Hepatocyte (in vitro differentiated cells): Measurements from ENCODE around the gene CRX.

ENCODE experiments used
- EZH2 ChIP-seq: fragments of 200-600 bp; sonication (generic); IDR thresholded peaks from 2 replicates; pipeline ENCODE4 v1.6.1; 2016; ENCODE audit warnings: antibody characterized with exemption, mild to moderate bottlenecking, borderline replicate concordance
- EZH2phosphoT487 ChIP-seq: fragments of 200-600 bp; sonication (generic); IDR thresholded peaks from one replicate; pipeline ENCODE4 v1.6.1; 2018; ENCODE audit warnings: antibody characterized with exemption, mild to moderate bottlenecking, low read depth, moderate library complexity; ENCODE audit not compliant: unreplicated experiment, severe bottlenecking
- TF ChIP-seq, protein P1 (sequence below): fragments of 200-600 bp; sonication (generic); IDR thresholded peaks from 2 replicates; pipeline ENCODE4 v1.5.1; 2016; ENCODE audit warnings: antibody characterized with exemption, mild to moderate bottlenecking; ENCODE audit not compliant: poor library complexity

GRCh38 chr19:47890865-47891621 lies 69.3 kb downstream of the CRX start:
- TF ChIP-seq, protein P1, sequence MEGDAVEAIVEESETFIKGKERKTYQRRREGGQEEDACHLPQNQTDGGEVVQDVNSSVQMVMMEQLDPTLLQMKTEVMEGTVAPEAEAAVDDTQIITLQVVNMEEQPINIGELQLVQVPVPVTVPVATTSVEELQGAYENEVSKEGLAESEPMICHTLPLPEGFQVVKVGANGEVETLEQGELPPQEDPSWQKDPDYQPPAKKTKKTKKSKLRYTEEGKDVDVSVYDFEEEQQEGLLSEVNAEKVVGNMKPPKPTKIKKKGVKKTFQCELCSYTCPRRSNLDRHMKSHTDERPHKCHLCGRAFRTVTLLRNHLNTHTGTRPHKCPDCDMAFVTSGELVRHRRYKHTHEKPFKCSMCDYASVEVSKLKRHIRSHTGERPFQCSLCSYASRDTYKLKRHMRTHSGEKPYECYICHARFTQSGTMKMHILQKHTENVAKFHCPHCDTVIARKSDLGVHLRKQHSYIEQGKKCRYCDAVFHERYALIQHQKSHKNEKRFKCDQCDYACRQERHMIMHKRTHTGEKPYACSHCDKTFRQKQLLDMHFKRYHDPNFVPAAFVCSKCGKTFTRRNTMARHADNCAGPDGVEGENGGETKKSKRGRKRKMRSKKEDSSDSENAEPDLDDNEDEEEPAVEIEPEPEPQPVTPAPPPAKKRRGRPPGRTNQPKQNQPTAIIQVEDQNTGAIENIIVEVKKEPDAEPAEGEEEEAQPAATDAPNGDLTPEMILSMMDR = no peak
- TF ChIP-seq EZH2 (no peak), EZH2phosphoT487 (no peak)
